Gastroesophageal sphincter (tissue), 4 donors: Measurements from ENCODE around the gene CTIF. TPM values are rescaled to one million over a fixed set of nuclear protein-coding genes. Genes with fewer than 3 reads are reported as not detected.

ENCODE experiments used
- ATAC-seq: fragments of 150-250 bp; one replicate; pipeline ENCODE4 v1.9.1; 2016; ENCODE audit warnings: mild to moderate bottlenecking, moderate library complexity
- H3K27ac ChIP-seq, 4 donors: fragments of 200-600 bp; sonication (generic) in 3 of 4; 1 replicate in 3 of 4; 2 replicates in 1 of 4; pipeline ENCODE4 v1.5.1; 2016 to 2019
- H3K27me3 ChIP-seq: fragments of 200-600 bp; sonication (generic); one replicate; pipeline ENCODE4 v1.5.1; 2019
- H3K36me3 ChIP-seq, 2 donors: fragments of 200-600 bp; sonication (generic); one replicate each; pipeline ENCODE4 v1.5.1; 2019; ENCODE audit warnings: control low read depth in 1 of 2
- H3K4me1 ChIP-seq, 3 donors: fragments of 200-600 bp; sonication (generic); 1 replicate in 2 of 3; 2 replicates in 1 of 3; pipeline ENCODE4 v1.5.1; 2016 to 2019; ENCODE audit warnings: control low read depth in 2 of 3
- H3K4me3 ChIP-seq, 2 donors: fragments of 200-600 bp; sonication (generic); one replicate each; pipeline ENCODE4 v1.5.1; 2019; ENCODE audit warnings: mild to moderate bottlenecking in 1 of 2, moderate library complexity in 1 of 2
- H3K9me3 ChIP-seq, 3 donors: fragments of 200-600 bp; sonication (generic); one replicate each; pipeline ENCODE4 v1.5.1; 2017 to 2019; ENCODE audit warnings: control low read depth in 2 of 3
- EP300 ChIP-seq: sonication (generic); formaldehyde crosslinking; IDR thresholded peaks from one replicate; pipeline ENCODE4 v1.6.1; 2017; ENCODE audit warnings: antibody characterized with exemption, mild to moderate bottlenecking
- POLR2A ChIP-seq, 2 donors: fragments of 450-650 bp; IDR thresholded peaks; one replicate each; pipeline ENCODE4 v1.6.1; 2017; ENCODE audit warnings: antibody characterized with exemption in 2 of 2, mild to moderate bottlenecking in 2 of 2, moderate library complexity in 1 of 2
- POLR2AphosphoS5 ChIP-seq: sonication (generic); formaldehyde crosslinking; IDR thresholded peaks from one replicate; pipeline ENCODE4 v1.6.1; 2017; ENCODE audit warnings: antibody characterized with exemption
- WGBS, 2 donors: methylation state at CpG; one replicate each; pipeline ENCODE4 v1.1.5; 2018; ENCODE audit warnings: low coverage in 1 of 2; 5-methylcytosine and 5-hydroxymethylcytosine counted together
- total RNA-seq, 4 donors: library from RNA; depleted of rRNA; stranded (reverse); fragments of >200 nt; gene quantifications; one replicate each; pipeline ENCODE4 v1.1.0, GENCODE V29; 2016
- TF ChIP-seq, protein P1 (sequence below), 4 experiments: fragments of 200-600 bp in 2 of 4; fragments of 450-650 bp in 2 of 4; sonication (generic) in 1 of 4; IDR thresholded peaks; one replicate each; pipeline ENCODE4 v1.5.1; 2017 to 2019; ENCODE audit warnings: antibody characterized with exemption in 4 of 4, mild to moderate bottlenecking in 2 of 4, moderate library complexity in 2 of 4

CTIF gene
- total RNA-seq, 4 donors from 2014 or later: 31.4 to 124 (median 78.1) TPM

DNA sequence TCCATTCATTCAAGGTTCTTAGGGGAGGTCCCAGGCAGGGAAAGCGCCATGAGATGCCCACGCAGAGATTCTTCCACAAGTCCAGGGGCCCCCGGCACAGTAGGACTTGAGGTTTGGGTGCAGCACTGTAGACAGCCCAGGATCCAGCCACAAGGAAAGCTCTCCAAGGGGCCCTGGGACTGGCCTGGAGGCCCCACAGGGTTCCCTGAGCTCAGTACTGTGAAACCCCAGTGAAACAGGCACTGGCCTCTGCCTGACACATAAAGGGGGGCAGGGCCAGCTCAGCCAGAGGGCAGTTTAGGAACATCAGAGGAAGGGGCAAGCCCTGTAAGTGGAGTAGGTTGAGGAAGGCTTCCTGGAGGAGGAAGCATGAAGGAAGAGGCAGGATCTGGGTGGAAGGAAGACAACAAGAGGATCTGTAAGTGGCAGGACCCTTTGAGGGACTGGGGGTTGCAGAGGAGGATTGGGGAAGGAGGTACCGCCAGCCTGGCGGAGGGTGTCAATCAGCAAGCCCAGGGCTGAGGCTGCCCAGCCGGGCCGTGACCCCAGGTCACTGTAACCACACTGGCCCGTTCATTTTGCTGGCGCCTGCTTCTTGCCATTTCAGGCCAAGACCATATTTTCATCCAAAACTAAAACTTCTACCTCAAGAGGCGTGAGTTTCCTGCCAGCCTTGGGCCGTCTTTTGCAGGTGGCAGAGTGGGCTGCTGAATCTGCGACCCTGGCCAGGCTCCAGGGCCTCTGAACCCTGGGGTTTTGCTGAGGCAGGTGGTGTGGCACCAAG, 236.7 kb downstream of the CTIF start:
- H3K9me3 ChIP-seq: no peaks in the 10 kb centered on the region
- no peak overlapping the region for H3K4me3 ChIP-seq
- no peak for ATAC-seq
- 69 to 82% methylated on average over 4 to 6 of the region's 12 CpGs for WGBS, 2 donors
- H3K27me3 ChIP-seq: no peaks in the 10 kb centered on the region
- peaks cover 3 to 61% (median 19%) of the 10 kb centered on the region in 3 donors for H3K4me1 ChIP-seq
- H3K36me3 ChIP-seq: peaks cover 0 to 26% of the 10 kb centered on the region in 2 donors
- TF ChIP-seq EP300 (no peak), POLR2AphosphoS5 (no peak), POLR2A (IDR thresholded peaks at IDR 0.05) (no peak)
- TF ChIP-seq, protein P1, sequence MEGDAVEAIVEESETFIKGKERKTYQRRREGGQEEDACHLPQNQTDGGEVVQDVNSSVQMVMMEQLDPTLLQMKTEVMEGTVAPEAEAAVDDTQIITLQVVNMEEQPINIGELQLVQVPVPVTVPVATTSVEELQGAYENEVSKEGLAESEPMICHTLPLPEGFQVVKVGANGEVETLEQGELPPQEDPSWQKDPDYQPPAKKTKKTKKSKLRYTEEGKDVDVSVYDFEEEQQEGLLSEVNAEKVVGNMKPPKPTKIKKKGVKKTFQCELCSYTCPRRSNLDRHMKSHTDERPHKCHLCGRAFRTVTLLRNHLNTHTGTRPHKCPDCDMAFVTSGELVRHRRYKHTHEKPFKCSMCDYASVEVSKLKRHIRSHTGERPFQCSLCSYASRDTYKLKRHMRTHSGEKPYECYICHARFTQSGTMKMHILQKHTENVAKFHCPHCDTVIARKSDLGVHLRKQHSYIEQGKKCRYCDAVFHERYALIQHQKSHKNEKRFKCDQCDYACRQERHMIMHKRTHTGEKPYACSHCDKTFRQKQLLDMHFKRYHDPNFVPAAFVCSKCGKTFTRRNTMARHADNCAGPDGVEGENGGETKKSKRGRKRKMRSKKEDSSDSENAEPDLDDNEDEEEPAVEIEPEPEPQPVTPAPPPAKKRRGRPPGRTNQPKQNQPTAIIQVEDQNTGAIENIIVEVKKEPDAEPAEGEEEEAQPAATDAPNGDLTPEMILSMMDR (IDR thresholded peaks at IDR 0.05): no peak
- H3K27ac ChIP-seq: no peak overlapping the region

DNA sequence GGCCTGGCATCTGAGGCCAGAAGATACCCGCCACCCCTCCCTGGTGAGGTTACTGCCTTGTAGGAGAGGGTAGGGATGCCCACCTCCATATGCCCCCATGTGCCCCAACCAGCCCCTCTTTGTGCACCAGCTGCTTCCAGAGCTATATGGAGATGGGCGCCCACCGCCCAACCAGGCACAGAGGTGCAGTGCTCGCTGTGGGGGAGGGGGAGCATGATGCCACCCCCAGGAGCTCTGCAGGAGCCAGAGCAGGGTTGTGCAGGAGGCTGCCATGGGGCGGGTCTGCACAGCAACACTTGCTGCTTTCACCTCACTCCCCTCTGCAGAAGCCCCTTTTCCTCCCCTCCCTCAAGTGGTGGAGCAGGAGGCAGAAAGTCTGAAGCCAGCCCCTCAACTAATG, 237.3 kb downstream of the CTIF start:
- TF ChIP-seq POLR2A (IDR thresholded peaks at IDR 0.05) (no peak), POLR2AphosphoS5 (no peak), EP300 (no peak)
- TF ChIP-seq, protein P1 (IDR thresholded peaks at IDR 0.05): no peak
- Histone ChIP-seq H3K36me3 (peaks cover 0 to 25% of the 10 kb centered on the region in 2 donors), H3K4me1 (peaks cover 6 to 62% (median 25%) of the 10 kb centered on the region in 3 donors), H3K9me3 (no peaks in the 10 kb centered on the region), H3K27me3 (no peaks in the 10 kb centered on the region), H3K27ac (peak overlapping the region in 1 of 4 donors; percentile 8), H3K4me3 (no peak overlapping the region)
- no peak for ATAC-seq
- 100% methylated on average over 1 of the region's 5 CpGs; no CpG with 5 or more reads in 1 of the 2 donors for WGBS, 2 donors

DNA sequence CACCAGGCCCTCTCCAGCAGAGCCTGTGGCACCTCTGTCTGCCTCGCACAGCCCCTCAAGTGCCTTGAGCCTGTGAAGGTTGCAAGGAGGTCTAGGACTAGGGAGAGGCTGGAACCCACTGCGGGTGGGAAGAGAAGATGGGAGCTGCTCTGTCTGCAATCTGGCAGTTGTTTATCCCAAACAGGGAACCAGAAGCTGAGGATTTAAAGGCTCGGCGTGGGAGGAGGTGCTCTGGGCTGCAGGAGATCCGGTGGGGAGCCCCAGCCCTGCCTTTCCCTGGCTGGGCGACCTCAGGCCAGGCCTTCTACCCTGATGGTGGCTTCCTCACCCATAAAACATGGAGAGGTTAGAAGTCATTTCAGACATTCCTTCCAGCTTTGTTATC, 237.8 kb downstream of the CTIF start:
- Histone ChIP-seq H3K27me3 (no peaks in the 10 kb centered on the region), H3K27ac (peak overlapping the region in 1 of 4 donors; percentile 8), H3K4me1 (peaks cover 6 to 62% (median 29%) of the 10 kb centered on the region in 3 donors), H3K9me3 (no peaks in the 10 kb centered on the region), H3K36me3 (peaks cover 0 to 25% of the 10 kb centered on the region in 2 donors), H3K4me3 (no peak overlapping the region)
- WGBS, 2 donors: 82% methylated on average over 2 of the region's 6 CpGs; no CpG with 5 or more reads in 1 of the 2 donors
- no peak for ATAC-seq
- TF ChIP-seq EP300: no peak
- TF ChIP-seq POLR2A (IDR thresholded peaks at IDR 0.05): no peak
- TF ChIP-seq, protein P1 (IDR thresholded peaks at IDR 0.05): no peak

DNA sequence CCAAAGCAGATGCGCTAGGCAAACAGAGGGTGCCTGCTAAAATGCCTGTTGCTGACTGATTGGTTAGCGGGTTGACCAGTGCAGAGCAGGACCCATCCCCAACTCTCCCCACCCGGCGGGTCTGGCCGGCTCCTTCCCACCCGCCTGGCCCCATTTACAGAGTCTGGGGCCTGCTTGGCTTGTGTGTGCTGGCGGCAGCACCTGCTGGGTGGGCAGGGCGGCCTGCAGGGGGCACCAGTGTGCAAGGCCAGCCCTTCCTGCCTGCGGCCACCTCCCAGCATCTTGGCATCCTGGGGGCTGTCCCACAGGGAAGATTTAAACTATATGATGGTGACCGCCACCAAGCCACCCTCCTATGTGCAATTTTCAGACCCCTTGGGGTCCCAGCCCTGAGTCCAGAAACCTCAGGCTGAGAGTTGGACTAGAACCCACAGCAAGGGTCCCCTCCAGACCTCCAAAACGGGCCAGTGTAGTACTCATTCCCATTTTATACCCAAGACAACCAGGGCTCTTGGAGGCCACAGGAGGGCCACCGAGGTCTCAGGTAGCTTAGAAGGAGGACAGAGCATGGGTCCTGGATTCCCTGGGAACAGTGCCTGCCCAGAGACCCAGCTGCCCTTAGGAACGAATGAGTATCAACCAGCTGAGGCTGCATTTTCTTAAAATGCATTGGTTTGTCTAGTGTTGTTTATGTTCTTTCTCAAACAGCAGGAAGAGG, 238.4 kb downstream of the CTIF start:
- no peak for ATAC-seq
- H3K4me1 ChIP-seq: peaks cover 6 to 62% (median 31%) of the 10 kb centered on the region in 3 donors
- H3K27me3 ChIP-seq: no peaks in the 10 kb centered on the region
- peak overlapping the region in 2 of 4 donors; percentile 30 to 79 for H3K27ac ChIP-seq
- H3K4me3 ChIP-seq: no peak overlapping the region
- TF ChIP-seq, protein P1 (IDR thresholded peaks at IDR 0.05): peak in 3 of 4 experiments; percentile 79 to 94 (median 80)
- TF ChIP-seq POLR2AphosphoS5: peak; percentile 16
- TF ChIP-seq EP300: no peak
- no peaks in the 10 kb centered on the region for H3K9me3 ChIP-seq
- 61% methylated on average over 4 of the region's 13 CpGs; no CpG with 5 or more reads in 1 of the 2 donors for WGBS, 2 donors
- H3K36me3 ChIP-seq: peaks cover 0 to 25% of the 10 kb centered on the region in 2 donors
